Neural cell (in vitro differentiated cells): ENCODE results near the gene ATXN10. TPM values are rescaled to one million over a fixed set of nuclear protein-coding genes. Genes with fewer than 3 reads are reported as not detected.

Source experiments
- H2AFZ ChIP-seq: fragments of 200-600, 300-800 bp; sonication (generic), shearing (Covaris generic); 2 replicates; pipeline ENCODE4 v1.6.0; 2014; ENCODE audit warnings: low read depth, mild to moderate bottlenecking, antibody characterized with exemption, low read length, moderate library complexity
- H3F3A ChIP-seq: fragments of 200-600 bp; shearing (Covaris generic); 2 replicates; pipeline ENCODE4 v1.6.1; 2016; ENCODE audit warnings: mild to moderate bottlenecking, moderate library complexity, mixed read lengths, antibody characterized with exemption, low read length; ENCODE audit not compliant: insufficient read depth, poor library complexity, severe bottlenecking
- H3K27ac ChIP-seq: fragments of 200-600, 300-800 bp; sonication (generic), shearing (Covaris generic); 2 replicates; pipeline ENCODE4 v1.5.1; 2014; ENCODE audit warnings: mild to moderate bottlenecking, low read length, moderate library complexity
- H3K27me3 ChIP-seq: fragments of 300-800, 200-600 bp; sonication (generic), shearing (Covaris generic); 2 replicates; pipeline ENCODE4 v1.6.0; 2014; ENCODE audit warnings: mild to moderate bottlenecking, low read depth, low read length, moderate library complexity; ENCODE audit not compliant: insufficient read depth
- H3K36me3 ChIP-seq: fragments of 300-800, 200-600 bp; sonication (generic), shearing (Covaris generic); 2 replicates; pipeline ENCODE4 v1.5.1; 2014; ENCODE audit warnings: mild to moderate bottlenecking, antibody characterized with exemption, low read length, moderate library complexity; ENCODE audit not compliant: insufficient read depth
- H3K4me2 ChIP-seq: fragments of 300-800, 200-600 bp; sonication (generic), shearing (Covaris generic); 2 replicates; pipeline ENCODE4 v1.6.0; 2014; ENCODE audit warnings: mild to moderate bottlenecking, low read length
- H3K4me3 ChIP-seq: fragments of 300-800, 200-600 bp; sonication (generic), shearing (Covaris generic); 2 replicates; pipeline ENCODE4 v1.5.1; 2014; ENCODE audit warnings: mild to moderate bottlenecking, low read length, moderate library complexity
- H3K79me2 ChIP-seq: fragments of 200-600 bp; shearing (Covaris generic); replicated peaks from 2 replicates; pipeline ENCODE4 v1.6.0; 2014; ENCODE audit warnings: mild to moderate bottlenecking, low read length, moderate library complexity; ENCODE audit not compliant: insufficient read depth
- H3K9ac ChIP-seq: fragments of 300-800, 200-600 bp; sonication (generic), shearing (Covaris generic); 2 replicates; pipeline ENCODE4 v1.6.1; 2016; ENCODE audit warnings: mild to moderate bottlenecking, low read length, mixed read lengths
- H3K9me2 ChIP-seq: fragments of 200-600 bp; shearing (Covaris generic); 2 replicates; pipeline ENCODE4 v1.6.1; 2016; ENCODE audit warnings: mild to moderate bottlenecking, low read length, mixed read lengths; ENCODE audit not compliant: insufficient read depth
- H3K9me3 ChIP-seq: fragments of 200-600, 300-800 bp; sonication (generic), shearing (Covaris generic); 2 replicates; pipeline ENCODE4 v1.6.1; 2016; ENCODE audit warnings: mild to moderate bottlenecking, mixed run types, low read length, moderate library complexity, mixed read lengths
- H4K20me1 ChIP-seq: fragments of 200-600 bp; shearing (Covaris generic); 2 replicates; pipeline ENCODE4 v1.6.1; 2016; ENCODE audit warnings: mild to moderate bottlenecking, mixed run types; ENCODE audit not compliant: insufficient read depth
- EP300 ChIP-seq: fragments of 450-650 bp; conservative IDR thresholded peaks from 2 replicates; pipeline ENCODE4 v1.6.1; 2014; ENCODE audit warnings: antibody characterized with exemption, mild to moderate bottlenecking, moderate library complexity; ENCODE audit not compliant: poor library complexity, severe bottlenecking
- EZH2 ChIP-seq: fragments of 200-600, 300-800 bp; shearing (Covaris generic), sonication (generic); IDR thresholded peaks from 2 replicates; pipeline ENCODE4 v1.6.1; 2014; ENCODE audit warnings: antibody characterized with exemption, low read length, borderline replicate concordance, mild to moderate bottlenecking; ENCODE audit not compliant: insufficient read depth, poor library complexity, severe bottlenecking
- MXI1 ChIP-seq: fragments of 450-650 bp; conservative IDR thresholded peaks from 2 replicates; pipeline ENCODE4 v1.6.1; 2014; ENCODE audit warnings: antibody characterized with exemption, mild to moderate bottlenecking; ENCODE audit not compliant: poor library complexity, severe bottlenecking
- POLR2AphosphoS5 ChIP-seq: IDR thresholded peaks from 2 replicates; pipeline ENCODE4 v1.6.1; 2012
- RAD21 ChIP-seq: fragments of 450-650 bp; conservative IDR thresholded peaks from 2 replicates; pipeline ENCODE4 v1.6.1; 2014; ENCODE audit warnings: antibody characterized with exemption, mild to moderate bottlenecking, moderate library complexity
- SMC3 ChIP-seq: fragments of 450-650 bp; conservative IDR thresholded peaks from 2 replicates; pipeline ENCODE4 v1.6.1; 2014; ENCODE audit warnings: antibody characterized with exemption, mild to moderate bottlenecking, moderate library complexity; ENCODE audit not compliant: poor library complexity
- TAF1 ChIP-seq: IDR thresholded peaks from 2 replicates; pipeline ENCODE4 v1.6.1; 2012; ENCODE audit warnings: low read depth
- polyA plus RNA-seq: library from polyadenylated mRNA; depleted of rRNA; stranded (reverse); fragments of >200 nt; gene quantifications from 2 replicates; pipeline ENCODE4 v1.2.3, GENCODE V29; 2014
- TF ChIP-seq, protein P1 (sequence below): IDR thresholded peaks from 2 replicates; pipeline ENCODE4 v1.6.1; 2012; ENCODE audit warnings: borderline replicate concordance
- TF ChIP-seq, protein P2 (sequence below): fragments of 450-650 bp; IDR thresholded peaks from 2 replicates; pipeline ENCODE4 v1.5.1; 2014; ENCODE audit warnings: antibody characterized with exemption, mild to moderate bottlenecking, moderate library complexity; ENCODE audit not compliant: poor library complexity, severe bottlenecking

ATXN10 gene
- polyA plus RNA-seq, 1 donor from 2014 or later, result 321 TPM

DNA sequence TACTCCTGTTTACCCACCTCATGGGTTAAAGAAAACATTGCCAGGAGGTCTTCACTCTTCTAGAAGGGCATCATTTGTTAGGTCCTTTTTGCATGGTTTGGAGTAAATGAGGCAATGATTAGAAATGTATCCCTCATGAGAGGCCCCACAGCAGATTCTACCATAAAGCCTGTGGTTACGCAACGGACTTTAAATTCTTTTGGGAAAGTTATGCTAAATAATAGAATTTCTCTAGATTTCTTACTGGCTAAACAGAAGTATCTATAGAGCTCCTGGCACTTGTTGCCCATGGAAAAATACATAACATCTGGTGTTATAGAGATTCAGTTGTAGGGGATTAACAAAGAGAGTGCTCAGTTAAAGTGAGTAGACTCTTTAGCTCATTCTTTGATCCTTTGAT, 15.1 kb upstream of the ATXN10 start:
- Histone ChIP-seq H3K4me3 (no peak overlapping the region), H3K27ac (no peak overlapping the region), H3K79me2 (no peaks in the 10 kb centered on the region), H2AFZ (no peak overlapping the region), H3F3A (no peaks in the 10 kb centered on the region), H3K9ac (no peak overlapping the region), H3K36me3 (no peaks in the 10 kb centered on the region), H3K4me2 (no peak overlapping the region), H4K20me1 (no peaks in the 10 kb centered on the region), H3K27me3 (no peaks in the 10 kb centered on the region), H3K9me3 (no peaks in the 10 kb centered on the region), H3K9me2 (no peaks in the 10 kb centered on the region)
- no peak for TF ChIP-seq TAF1
- TF ChIP-seq, protein P1, sequence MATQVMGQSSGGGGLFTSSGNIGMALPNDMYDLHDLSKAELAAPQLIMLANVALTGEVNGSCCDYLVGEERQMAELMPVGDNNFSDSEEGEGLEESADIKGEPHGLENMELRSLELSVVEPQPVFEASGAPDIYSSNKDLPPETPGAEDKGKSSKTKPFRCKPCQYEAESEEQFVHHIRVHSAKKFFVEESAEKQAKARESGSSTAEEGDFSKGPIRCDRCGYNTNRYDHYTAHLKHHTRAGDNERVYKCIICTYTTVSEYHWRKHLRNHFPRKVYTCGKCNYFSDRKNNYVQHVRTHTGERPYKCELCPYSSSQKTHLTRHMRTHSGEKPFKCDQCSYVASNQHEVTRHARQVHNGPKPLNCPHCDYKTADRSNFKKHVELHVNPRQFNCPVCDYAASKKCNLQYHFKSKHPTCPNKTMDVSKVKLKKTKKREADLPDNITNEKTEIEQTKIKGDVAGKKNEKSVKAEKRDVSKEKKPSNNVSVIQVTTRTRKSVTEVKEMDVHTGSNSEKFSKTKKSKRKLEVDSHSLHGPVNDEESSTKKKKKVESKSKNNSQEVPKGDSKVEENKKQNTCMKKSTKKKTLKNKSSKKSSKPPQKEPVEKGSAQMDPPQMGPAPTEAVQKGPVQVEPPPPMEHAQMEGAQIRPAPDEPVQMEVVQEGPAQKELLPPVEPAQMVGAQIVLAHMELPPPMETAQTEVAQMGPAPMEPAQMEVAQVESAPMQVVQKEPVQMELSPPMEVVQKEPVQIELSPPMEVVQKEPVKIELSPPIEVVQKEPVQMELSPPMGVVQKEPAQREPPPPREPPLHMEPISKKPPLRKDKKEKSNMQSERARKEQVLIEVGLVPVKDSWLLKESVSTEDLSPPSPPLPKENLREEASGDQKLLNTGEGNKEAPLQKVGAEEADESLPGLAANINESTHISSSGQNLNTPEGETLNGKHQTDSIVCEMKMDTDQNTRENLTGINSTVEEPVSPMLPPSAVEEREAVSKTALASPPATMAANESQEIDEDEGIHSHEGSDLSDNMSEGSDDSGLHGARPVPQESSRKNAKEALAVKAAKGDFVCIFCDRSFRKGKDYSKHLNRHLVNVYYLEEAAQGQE, result no peak
- no peak for TF ChIP-seq SMC3
- no peak for TF ChIP-seq RAD21
- TF ChIP-seq EZH2, result no peak
- TF ChIP-seq EP300, result no peak
- no peak for TF ChIP-seq MXI1
- TF ChIP-seq, protein P2, sequence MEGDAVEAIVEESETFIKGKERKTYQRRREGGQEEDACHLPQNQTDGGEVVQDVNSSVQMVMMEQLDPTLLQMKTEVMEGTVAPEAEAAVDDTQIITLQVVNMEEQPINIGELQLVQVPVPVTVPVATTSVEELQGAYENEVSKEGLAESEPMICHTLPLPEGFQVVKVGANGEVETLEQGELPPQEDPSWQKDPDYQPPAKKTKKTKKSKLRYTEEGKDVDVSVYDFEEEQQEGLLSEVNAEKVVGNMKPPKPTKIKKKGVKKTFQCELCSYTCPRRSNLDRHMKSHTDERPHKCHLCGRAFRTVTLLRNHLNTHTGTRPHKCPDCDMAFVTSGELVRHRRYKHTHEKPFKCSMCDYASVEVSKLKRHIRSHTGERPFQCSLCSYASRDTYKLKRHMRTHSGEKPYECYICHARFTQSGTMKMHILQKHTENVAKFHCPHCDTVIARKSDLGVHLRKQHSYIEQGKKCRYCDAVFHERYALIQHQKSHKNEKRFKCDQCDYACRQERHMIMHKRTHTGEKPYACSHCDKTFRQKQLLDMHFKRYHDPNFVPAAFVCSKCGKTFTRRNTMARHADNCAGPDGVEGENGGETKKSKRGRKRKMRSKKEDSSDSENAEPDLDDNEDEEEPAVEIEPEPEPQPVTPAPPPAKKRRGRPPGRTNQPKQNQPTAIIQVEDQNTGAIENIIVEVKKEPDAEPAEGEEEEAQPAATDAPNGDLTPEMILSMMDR, result no peak
- TF ChIP-seq POLR2AphosphoS5, result no peak

DNA sequence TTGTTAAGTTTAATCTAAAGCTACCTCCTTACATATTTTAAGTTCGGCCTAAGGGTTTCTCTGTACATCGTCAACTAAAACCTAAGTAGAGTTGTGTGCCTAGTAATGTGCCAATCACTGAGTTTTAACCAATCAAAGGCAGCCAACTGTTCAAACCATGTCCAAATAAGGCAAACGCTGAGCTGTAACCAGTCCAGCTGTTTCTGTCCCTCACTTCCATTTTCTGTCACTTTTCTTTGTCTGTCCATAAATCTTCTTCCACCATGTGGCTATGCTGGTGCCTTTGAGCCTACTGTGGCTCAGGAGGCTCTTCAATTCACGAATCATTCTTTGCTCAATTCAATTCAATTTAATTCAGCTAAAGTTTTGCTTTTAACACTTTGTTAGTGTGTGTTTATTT, 13.9 kb upstream of the ATXN10 start:
- Histone ChIP-seq H3K79me2 (no peaks in the 10 kb centered on the region), H3K36me3 (no peaks in the 10 kb centered on the region), H2AFZ (no peak overlapping the region), H3K9me3 (no peaks in the 10 kb centered on the region), H3K27me3 (no peaks in the 10 kb centered on the region), H3K9me2 (no peaks in the 10 kb centered on the region), H3F3A (no peaks in the 10 kb centered on the region), H3K4me2 (no peak overlapping the region), H3K27ac (no peak overlapping the region), H4K20me1 (no peaks in the 10 kb centered on the region), H3K9ac (no peak overlapping the region), H3K4me3 (no peak overlapping the region)
- TF ChIP-seq EP300 (no peak), EZH2 (no peak), SMC3 (no peak)
- TF ChIP-seq, protein P2, result no peak
- TF ChIP-seq, protein P1, result no peak
